ENCODE data around the gene SARM1. TPM values are rescaled to one million over a fixed set of nuclear protein-coding genes. Genes with fewer than 3 reads are reported as not detected.

The SARM1 gene
- total and polyA plus RNA-seq, 2 of the 8 experiments (the other 6 are each of a cell fraction or from before 2014, with no cell fraction given), result 5.8 to 9.2 TPM

DNA sequence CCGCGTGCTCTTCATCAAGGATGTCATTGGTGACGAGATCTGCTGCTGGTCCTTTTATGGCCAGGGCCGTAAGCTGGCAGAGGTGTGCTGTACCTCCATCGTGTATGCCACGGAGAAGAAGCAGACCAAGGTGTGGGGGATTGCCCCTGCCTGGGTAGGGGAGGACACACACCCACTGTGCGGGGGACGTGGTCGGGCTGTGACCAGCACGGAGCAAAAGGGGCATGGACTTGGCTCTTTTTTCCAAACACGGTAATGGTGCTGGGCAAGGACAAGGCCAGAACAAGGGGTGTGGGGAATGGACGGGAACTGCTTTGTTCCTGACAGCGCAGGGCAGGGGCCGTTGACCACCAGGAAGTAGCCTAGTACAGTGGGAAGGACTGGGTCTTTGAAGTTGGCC is 29.2 kb upstream of the SARM1 start:
- Histone ChIP-seq H3K23ac (ENCODE audit: insufficient read length) (no peak overlapping the region), H4K91ac (replicated peaks; ENCODE audit: insufficient read length, low read length) (no peak overlapping the region), H3K4ac (replicated peaks; ENCODE audit: insufficient read length, low read depth, low read length) (no peak overlapping the region), H2BK15ac (ENCODE audit: low read length) (no peak overlapping the region), H2AFZ (ENCODE audit: low read length) (no peak overlapping the region), H3K14ac (ENCODE audit: insufficient read length) (no peak overlapping the region), H3K4me1 (replicated peaks in 1 of 4; ENCODE audit: control insufficient read depth in 3 of 4, insufficient read depth in 4 of 4, low read length in 3 of 4) (peaks cover 0 to 3% (median 0%) of the 10 kb centered on the region in 4 experiments; a peak in 3 of 7 replicates), H2BK120ac (replicated peaks; ENCODE audit: low read depth, low read length) (no peak overlapping the region), H3K4me2 (ENCODE audit: insufficient read depth in 1 of 2, low read depth in 2 of 2, low read length in 2 of 2) (no peak overlapping the region), H3K9ac (replicated peaks in 1 of 4; ENCODE audit: extremely low read depth in 1 of 4, low read depth in 3 of 4, low read length in 3 of 4) (no peak overlapping the region), H2BK5ac (ENCODE audit: low read depth, low read length) (no peak overlapping the region), H2AK5ac (ENCODE audit: low read depth, low read length) (no peak overlapping the region), H4K20me1 (replicated peaks in 1 of 2; ENCODE audit: control insufficient read depth in 1 of 2, insufficient read depth in 2 of 2, low read length in 2 of 2) (peaks cover 9 to 12% of the 10 kb centered on the region in 2 experiments), H3K9me3 (ENCODE audit: insufficient read depth in 2 of 2, low read depth in 1 of 2, low read length in 1 of 2) (no peaks in the 10 kb centered on the region), H3K36me3 (ENCODE audit: control insufficient read depth in 2 of 4, insufficient read depth in 4 of 4, low read length in 3 of 4) (peaks cover 10 to 30% (median 21%) of the 10 kb centered on the region in 4 experiments), H2BK12ac (ENCODE audit: low read depth, low read length) (no peak overlapping the region), H3K23me2 (ENCODE audit: low read depth, low read length) (no peaks in the 10 kb centered on the region), H3K79me2 (ENCODE audit: control insufficient read depth in 1 of 2, insufficient read depth in 2 of 2, low read length in 2 of 2) (peaks cover 0 to 1% of the 10 kb centered on the region in 2 experiments; a peak in 2 of 4 replicates), H4K5ac (ENCODE audit: insufficient read length, low read depth, low read length) (no peak overlapping the region), H3K27me3 (replicated peaks in 1 of 4; ENCODE audit: control insufficient read depth in 3 of 4, extremely low read depth in 1 of 4, insufficient read depth in 3 of 4, low read length in 3 of 4) (no peaks in the 10 kb centered on the region), H3K4me3 (ENCODE audit: extremely low read depth in 1 of 4, insufficient read depth in 2 of 4, low read depth in 3 of 4, low read length in 4 of 4) (no peak overlapping the region), H3K56ac (replicated peaks; ENCODE audit: insufficient read length, low read depth, low read length) (no peak overlapping the region), H3K79me1 (ENCODE audit: low read depth, low read length) (peaks cover 5% of the 10 kb centered on the region), H4K8ac (ENCODE audit: extremely low read depth, insufficient read depth, low read length) (no peak overlapping the region), H2BK20ac (ENCODE audit: low read length) (no peak overlapping the region), H3K27ac (ENCODE audit: low read depth, low read length) (no peak overlapping the region), H3K18ac (ENCODE audit: extremely low read depth, low read length) (no peak overlapping the region)
- 95% methylated on average over 14 of the region's 14 CpGs; no CpG with 5 or more reads in 1 of the 2 experiments for WGBS, 2 experiments (ENCODE audit: extremely low coverage in 1 of 2, insufficient coverage in 1 of 2, insufficient read length in 1 of 2, insufficient replicate concordance in 2 of 2, low coverage in 1 of 2, low lambda C conversion rate in 2 of 2, missing lambda C conversion rate in 1 of 2)
- CTCF ChIA-PET (ENCODE audit: partially characterized antibody), result no interaction called here
- FAIRE-seq (no peak), DNase-seq (ENCODE audit: low read depth in 1 of 2, low spot score in 2 of 2) (no peak)
- TF ChIP-seq SP1 (IDR thresholded peaks at IDR 0.05; ENCODE audit: low read depth, low read length) (no peak), YY1 (IDR thresholded peaks at IDR 0.05; ENCODE audit: low read depth, low read length) (no peak), KDM1A (IDR thresholded peaks at IDR 0.05; ENCODE audit: borderline replicate concordance, low read length) (no peak)
- POLR2A ChIA-PET (ENCODE audit: partially characterized antibody), result interaction anchor here (1.9 to 9.7 kb wide), 2 partner anchors 11 to 14 kb away, joined by 4 to 92 read pairs; partner anchors contain the start of gene POLDIP2

Measured in H1 (cell line).